NCI-H1694 treated with DMSO at 0.1 percent for 48 hours (cell line): Measurements from ENCODE around the gene TRIM14.
"Not testable (repeated sequence)": the region's sequence is repeated elsewhere in the genome, so short reads cannot be mapped to it uniquely, and the experiment has no call there.

Source experiments
- DNase-seq: peaks from one replicate; lab custom pipeline; 2025; lab: John Stamatoyannopoulos, UW

TRIM14 gene

DNA sequence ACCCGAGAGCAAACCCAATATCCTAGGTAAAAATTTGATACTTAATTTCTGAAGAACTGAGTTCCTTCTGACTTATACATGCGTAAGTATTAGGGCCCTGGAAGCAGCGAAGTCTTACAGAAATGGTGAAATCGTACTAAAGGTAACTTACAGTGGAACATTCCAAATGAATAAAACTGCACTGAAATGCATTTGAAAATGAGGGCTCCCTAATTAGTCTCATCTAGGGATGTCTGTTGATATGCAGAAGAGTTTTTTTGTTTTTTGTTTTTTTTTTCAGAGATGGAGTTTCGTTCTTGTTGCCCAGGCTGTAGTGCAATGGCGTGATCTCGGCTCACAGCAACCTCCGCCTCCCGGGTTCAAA, 72.9 kb downstream of the TRIM14 start:
- no peak for DNase-seq

DNA sequence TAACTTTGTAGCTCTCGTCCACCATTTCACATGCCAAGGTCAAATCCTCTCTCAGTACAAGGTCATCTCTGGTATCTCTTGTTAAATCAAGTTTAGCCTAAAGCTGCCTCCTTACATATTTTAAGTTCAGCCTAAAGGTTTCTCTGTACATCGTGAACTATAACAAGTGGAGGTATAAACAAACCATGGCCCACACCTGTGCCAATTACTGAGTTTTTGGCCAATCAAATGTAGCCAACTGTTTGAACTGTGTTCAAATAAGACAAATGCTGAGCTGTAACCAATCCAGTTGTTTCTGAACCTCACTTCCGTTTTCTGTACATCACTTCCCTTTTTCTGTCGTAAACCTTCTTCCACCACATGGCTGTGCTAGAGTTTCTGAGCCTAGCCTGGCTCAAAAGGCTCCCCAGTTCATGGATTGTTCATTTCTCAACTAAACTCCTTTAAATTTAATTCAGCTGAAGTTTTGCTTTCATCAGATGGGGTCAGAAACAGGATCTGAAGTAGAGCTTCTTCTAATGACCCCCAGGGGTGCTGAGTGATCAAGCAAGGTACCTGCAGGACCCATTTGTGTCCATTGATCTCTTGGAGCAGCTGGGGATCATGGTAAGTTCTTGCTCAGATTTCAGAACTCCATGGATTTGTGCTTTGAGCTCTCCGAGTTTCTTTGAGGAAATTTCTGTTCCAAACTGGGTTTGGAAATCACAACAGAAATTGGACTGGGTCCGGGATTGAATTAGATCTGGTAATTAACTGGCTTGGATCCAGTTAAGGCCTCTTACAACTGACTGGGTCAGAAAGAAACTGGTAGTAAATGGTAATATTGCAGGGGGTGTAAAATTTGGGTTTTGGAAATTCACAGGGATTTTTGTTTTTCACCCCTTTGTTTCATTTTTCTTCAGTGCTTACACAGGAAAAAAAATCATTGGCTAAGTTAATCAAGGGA, 73.5 kb downstream of the TRIM14 start:
- DNase-seq: peak; percentile 3

DNA sequence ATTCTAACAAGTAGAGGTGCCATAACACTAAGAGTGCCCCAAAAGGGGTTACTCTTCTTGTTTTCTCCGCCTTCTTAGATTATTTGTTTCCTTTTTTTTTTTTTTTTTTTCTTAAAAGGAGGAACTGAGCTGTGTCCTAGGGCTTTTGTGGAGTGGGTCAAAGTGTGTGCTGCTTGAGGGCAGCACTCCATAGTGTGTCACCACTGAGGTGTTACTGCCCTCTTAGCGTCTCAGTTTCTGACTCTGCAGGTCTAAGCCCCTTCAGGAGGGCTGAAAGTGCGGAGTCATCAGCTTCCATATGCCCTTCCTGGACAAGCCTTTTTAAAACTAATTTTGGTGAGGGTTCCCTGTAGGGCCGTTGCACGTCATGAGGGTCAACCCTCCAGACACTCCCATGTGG, 75.1 kb downstream of the TRIM14 start:
- DNase-seq: no peak

DNA sequence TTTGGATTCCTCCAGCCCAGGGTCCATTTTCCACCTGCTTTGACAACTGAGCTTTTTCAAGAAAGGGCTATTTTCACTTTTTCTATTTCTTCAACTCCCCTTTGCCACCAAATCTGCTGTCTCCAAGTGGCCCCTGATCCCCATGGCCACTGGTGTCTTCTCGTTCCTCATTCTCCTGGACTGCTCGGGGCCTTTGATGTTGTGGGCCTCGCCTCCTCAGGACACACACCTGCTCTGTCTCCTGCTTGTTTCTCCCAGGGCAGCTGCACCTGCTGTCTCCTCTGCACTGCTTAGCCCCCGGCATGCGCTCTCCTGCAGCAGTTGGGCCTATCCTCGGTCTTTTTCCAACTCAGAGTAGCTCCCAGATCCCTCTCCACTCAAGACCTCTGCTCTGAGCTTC, 78.8 kb downstream of the TRIM14 start:
- no peak for DNase-seq

DNA sequence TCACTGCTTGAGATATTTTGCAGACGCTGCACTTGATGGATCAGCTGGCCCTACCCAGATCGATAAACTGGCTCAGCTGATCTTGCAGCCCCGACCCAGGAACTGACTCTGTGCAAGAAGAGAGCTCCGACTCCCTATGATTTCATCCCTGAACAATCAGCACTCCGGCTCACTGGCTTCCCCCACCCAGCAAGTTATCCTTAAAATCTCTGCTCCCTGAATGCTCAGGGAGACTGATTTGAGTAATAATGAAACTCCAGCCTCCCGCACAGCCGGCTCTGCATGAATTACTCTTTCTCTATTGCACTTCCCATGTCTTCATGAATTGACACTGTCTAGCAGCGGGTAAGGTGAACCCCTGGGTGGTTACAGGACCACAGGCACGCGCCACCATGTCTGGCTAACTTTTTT, 79.4 kb downstream of the TRIM14 start:
- DNase-seq: no peak

DNA sequence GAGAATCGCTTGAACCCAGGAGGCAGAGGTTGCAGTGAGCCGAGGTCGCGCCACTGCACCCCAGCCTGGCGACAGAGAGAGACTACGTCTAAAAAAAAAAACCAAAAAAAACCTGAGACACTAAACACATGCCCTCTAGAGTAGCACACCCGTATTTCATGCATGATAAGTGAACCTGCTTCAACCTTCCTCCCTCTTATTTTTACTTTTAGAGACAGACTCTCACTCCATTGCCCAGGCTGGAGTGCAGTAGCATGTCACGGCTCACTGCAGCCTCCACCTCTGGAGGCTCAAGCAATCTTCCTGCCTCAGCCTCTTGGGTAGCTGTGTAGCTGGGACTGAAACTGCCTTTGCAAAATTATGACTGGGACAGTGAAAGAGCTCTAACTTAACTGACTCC, 80.1 kb downstream of the TRIM14 start:
- no peak for DNase-seq

DNA sequence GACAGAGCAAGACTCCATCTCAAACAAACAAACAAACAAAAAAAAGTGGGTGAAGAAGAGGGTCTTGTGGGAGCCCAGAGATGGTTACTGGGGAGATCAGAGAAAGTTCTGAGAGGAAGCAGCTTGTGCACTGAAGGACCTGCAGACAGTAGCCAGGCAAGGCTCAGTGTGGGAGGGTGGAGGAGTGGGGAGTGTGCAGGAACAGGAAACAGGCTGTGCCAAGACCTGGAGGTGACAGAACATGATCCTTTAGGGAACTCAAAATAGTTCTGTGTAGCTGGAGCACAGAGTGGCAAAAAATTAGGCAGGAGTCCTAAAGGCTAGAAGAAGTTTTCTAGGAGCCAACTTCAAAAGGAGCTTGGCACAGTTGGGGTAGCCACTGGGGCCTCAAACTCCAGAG, 81.7 kb downstream of the TRIM14 start:
- no peak for DNase-seq

DNA sequence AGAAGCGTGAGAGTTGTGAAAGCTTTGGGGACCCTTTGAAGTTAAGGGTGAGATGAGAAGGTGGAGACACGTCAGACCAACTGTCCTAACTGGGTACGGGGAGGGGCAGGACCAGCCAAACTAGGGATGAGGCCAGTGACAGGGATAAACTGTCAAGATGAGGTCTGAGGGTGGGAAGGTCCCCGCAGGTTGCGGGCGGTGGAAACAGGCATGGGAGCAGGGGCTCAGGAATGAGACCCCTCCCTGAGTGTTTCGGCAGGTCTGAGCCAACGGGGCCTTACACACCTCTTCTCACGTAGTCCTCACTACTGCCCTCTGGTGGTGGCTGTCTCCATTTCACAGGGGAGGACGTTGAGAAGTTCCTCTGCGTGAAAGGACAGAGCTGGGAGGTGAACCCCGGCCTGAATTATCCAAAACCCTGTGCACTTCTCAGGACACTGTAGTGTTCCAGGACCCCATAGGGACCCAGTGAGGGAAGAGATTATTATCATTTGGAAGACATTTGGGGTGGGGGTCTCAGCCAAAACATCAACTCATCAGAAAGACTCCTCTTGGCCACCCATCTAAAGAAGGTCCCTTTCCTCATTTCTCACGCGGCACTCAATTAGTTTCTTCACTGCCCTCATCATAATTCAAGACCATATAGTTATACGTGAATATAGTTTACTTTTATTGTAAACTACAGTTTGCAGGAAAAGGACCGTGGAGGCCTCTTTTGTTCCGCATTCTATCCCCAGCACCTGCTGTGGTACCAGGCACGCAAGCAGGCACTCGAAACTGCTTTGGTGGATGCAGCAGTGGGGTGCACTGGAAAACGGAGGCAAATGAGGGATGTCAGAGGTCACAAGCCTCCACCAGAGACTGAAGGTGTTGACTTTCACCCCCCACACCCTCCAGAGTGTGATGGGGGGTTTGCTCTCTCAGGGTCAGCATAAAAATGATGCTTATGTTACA, 84.2 kb downstream of the TRIM14 start:
- DNase-seq: peak; percentile 42

DNA sequence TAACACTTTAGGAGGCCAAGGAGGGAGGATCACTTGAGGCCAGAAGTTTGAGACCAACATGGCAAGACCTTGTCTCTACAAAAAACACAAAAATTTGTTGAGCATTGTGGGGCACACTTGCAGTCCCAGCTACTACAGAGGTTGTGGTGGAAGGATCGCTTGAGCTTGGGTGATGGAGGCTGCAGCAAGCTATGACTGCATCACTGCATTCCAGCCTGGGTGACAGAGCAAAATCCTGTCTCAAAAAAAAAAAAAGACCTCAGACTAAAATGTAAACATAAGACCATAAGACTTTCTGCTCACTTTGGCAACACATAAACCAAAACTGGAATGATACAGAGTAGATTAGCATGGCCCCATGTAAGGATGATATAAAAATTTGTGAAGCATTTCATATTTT, 87.1 kb downstream of the TRIM14 start:
- DNase-seq: no peak

DNA sequence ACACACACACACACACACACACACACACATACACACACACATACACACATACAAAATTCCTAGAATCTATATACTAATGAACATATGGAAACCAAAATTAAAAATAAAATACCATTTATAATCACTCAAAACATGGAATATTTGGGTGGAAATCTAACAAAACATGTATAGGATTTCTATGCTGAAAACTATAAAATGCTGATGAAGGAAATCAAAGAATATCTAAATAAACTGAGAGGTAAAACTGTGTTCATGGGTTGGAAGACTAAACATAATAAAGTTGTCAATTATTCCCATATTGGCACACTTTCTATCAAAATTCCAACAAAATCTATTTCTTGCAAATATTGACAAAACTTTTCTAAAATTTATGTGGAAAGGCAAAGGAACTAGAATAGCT, 87.9 kb downstream of the TRIM14 start:
- no peak for DNase-seq

DNA sequence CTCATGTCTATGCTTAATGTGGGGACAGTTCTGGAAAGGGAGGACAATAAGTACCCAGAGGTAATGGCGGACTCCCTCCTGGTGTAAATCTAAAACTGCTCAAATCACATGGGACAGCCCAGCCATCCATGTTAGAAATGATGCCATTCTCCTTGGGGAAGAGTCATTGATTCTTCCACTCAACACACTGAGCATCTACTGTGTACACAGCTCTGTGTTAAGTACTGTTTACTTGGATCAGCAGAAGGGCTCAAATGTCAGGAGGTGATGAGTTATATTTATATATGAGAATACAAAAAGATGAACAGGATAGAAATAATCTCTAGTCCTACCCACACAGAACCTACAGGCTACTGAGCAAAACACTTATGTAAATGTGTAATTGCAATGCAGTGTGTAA, 94.3 kb downstream of the TRIM14 start:
- DNase-seq: no peak

DNA sequence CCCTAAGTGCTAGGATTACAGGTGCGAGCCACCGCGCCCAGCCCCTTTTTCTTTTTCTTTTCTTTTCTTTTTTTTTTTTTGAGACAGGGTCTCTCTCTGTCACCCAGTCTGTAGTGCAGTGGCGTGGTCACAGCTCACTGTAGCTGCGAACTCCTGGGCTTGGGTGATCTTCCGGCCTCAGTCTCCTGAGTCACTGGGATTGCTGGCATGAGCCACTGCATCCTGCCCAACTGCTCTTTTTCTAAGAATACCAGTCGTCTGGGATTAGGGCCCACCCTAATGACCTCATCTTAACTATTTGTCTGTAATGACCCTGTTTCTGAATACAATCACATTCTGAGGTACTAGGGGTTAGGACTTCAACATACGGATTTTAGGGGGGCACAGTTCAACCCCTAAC, 96.6 kb downstream of the TRIM14 start:
- DNase-seq: no peak

DNA sequence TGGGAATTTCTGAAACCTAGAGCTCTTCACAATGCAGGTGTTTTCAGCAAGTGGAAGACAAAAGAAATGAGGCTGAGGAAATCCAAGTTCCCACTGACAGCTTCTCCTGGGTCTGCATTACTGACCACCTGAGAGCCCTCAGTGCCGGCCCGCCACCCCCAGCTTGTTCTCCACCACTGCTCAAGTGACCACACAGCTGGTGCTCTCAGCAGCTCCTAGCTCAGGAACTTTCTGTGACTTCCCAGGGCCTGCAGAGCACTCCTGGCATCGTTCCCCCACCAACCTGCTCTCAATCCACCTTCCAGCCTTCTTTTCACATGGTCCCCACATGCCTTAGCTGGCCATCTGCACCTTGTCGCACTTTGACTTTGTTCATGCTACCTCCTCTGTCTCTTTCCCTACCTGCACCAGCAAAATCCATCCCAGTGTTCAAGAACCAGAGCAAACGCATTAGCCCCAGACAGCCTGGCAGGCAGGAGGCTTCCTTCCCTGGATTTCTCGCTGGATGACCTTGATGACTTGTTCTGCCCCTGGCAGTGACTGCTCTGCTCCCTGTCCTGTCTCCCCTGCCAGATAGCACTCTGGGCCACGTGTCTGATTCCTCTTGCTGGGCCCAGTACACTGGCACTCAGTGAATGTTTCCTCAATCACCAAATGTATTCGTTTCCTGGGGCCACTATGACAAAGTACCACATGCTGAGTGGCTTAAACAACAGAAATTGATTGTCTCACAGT, 97.5 kb downstream of the TRIM14 start:
- no peak for DNase-seq

DNA sequence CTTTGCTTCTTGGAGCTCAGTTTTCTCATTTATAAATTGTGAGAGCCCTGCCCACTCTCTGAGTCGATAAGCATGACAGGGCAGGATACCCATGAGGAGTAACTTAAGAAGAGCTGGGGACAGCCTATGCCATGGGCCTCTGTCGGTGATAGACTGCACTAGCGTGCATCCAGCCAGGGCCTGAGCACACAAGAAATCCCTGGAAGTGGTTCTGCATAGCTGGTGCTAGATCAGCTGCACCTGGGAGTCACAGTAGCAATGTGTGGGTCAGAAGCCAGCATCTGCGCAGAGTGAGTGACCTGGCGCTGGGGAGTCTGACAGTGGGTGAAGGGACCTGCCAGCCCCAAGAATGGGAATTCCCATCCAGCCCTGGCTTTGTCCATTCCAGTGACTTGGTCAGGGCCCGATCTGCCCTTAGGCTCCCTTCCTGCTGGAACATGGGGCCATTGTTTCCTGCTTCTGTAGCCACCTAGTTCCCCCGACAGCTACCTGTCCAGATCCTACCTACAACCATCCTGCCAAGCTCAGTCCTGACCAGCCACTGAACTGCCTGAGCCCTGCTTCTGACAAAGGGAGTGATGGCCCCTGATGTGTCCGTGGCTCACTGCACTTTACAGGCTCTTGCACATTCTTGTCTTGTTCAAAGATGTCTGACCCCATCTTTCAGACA, 98.4 kb downstream of the TRIM14 start:
- DNase-seq: no peak

DNA sequence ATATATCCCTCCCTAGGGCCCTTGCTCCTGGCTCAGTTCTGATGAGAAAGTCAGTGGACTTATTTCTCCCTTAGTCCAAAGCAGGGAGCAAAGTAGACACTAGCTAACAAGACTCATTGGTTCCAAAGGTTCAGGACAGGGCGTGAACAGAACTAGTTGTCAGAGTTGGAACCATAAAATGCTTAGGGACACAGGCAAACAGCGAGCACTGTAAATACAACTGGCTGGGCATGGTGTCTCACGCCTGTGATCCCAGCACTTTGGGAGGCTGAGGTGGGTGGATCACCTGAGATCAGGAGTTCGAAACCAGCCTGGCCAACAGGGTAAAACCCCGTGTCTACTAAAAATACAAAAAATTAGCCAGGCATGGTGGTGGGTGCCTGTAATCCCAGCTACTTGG, 99.2 kb downstream of the TRIM14 start:
- not testable (repeated sequence) for DNase-seq
